Esophagus muscularis mucosa (tissue), 4 donors: ENCODE data around the gene HNRNPU. TPM values are rescaled to one million over a fixed set of nuclear protein-coding genes. Genes with fewer than 3 reads are reported as not detected.

Experiments
- DNase-seq: peaks from one replicate; pipeline ENCODE4 v3.0.0-alpha.2; 2017; ENCODE audit errors: extremely low spot score
- H3K27ac ChIP-seq, 4 donors: fragments of 200-600 bp; sonication (generic); replicated peaks in 1 of 4; 1 replicate in 3 of 4; 2 replicates in 1 of 4; pipeline ENCODE4 v1.5.1; 2016 to 2019; ENCODE audit warnings: mild to moderate bottlenecking in 1 of 4
- H3K27me3 ChIP-seq, 4 donors: fragments of 200-600 bp; sonication (generic); one replicate each; pipeline versions ENCODE4 v1.5.1 to v1.6.0; 2016 to 2019
- H3K36me3 ChIP-seq, 4 donors: fragments of 200-600 bp; sonication (generic); one replicate each; pipeline ENCODE4 v1.5.1; 2016 to 2019
- H3K4me1 ChIP-seq, 4 donors: fragments of 200-600 bp; sonication (generic); one replicate each; pipeline ENCODE4 v1.5.1; 2016 to 2019
- H3K4me3 ChIP-seq, 4 donors: fragments of 200-600 bp; sonication (generic); 1 replicate in 2 of 4; 2 replicates in 2 of 4; pipeline ENCODE4 v1.5.1; 2016 to 2019; ENCODE audit warnings: mild to moderate bottlenecking in 4 of 4, moderate library complexity in 1 of 4
- H3K9me3 ChIP-seq, 4 donors: fragments of 200-600 bp; sonication (generic); 1 replicate in 3 of 4; 2 replicates in 1 of 4; pipeline ENCODE4 v1.5.1; 2016 to 2019
- EP300 ChIP-seq: sonication (generic); formaldehyde crosslinking; IDR thresholded peaks from one replicate; pipeline ENCODE4 v1.6.1; 2017; ENCODE audit warnings: antibody characterized with exemption
- POLR2A ChIP-seq: fragments of 450-650 bp; IDR thresholded peaks from one replicate; pipeline ENCODE4 v1.6.1; 2017; ENCODE audit warnings: antibody characterized with exemption, moderate library complexity, mild to moderate bottlenecking, low read depth
- POLR2AphosphoS5 ChIP-seq, 2 donors: sonication (generic); formaldehyde crosslinking; IDR thresholded peaks; one replicate each; pipeline ENCODE4 v1.6.1; 2017; ENCODE audit warnings: antibody characterized with exemption in 2 of 2
- WGBS: methylation state at CpG from one replicate; pipeline ENCODE4 v1.1.5; 2018; 5-methylcytosine and 5-hydroxymethylcytosine counted together
- intact Hi-C: fragments of 100-400 bp; cut with DNase I; formaldehyde crosslinking; loops from one replicate; pipeline ENCODE4 v1.15.1; 2023
- total RNA-seq, 4 donors: library from RNA; depleted of rRNA; stranded (reverse); fragments of >200 nt; gene quantifications; one replicate each; pipeline versions ENCODE4 v1.1.0 to v1.2.1, GENCODE V29; 2016
- TF ChIP-seq, protein P1 (sequence below), 3 experiments: fragments of 200-600 bp in 2 of 3; fragments of 450-650 bp in 1 of 3; sonication (generic) in 2 of 3; IDR thresholded peaks; one replicate each; pipeline ENCODE4 v1.5.1; 2017 to 2019; ENCODE audit warnings: antibody characterized with exemption in 3 of 3, mild to moderate bottlenecking in 2 of 3, moderate library complexity in 1 of 3

HNRNPU gene
- total RNA-seq, 4 donors from 2014 or later = 255 to 306 (median 279) TPM

DNA sequence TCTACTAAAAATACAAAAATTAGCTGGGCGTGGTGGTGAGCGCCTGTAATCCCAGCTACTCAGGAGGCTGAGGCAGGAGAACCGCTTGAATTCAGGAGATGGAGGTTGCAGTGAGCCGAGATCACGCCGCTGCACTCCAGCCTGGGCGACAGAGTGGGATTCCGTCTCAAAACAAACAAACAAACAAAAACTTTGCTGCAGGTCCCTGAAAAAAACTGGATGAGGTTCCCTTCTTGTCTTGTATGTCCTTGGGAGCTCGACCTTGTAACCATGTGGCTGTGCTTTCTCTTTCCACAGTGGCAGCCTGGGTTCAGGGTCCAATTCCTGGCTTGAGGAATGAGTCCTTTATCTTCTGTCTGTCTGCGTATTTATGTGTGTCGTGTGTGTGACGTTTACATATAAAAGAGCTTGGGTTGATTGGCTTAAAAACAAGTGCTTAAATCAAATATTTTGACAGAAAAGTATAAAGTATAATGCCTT, 46.9 kb downstream of the HNRNPU start:
- 84% methylated on average over 12 of the region's 12 CpGs for WGBS
- H3K4me3 ChIP-seq = no peak overlapping the region
- no peaks in the 10 kb centered on the region for H3K4me1 ChIP-seq
- TF ChIP-seq POLR2A (no peak), POLR2AphosphoS5 (IDR thresholded peaks at IDR 0.05) (no peak), EP300 (no peak)
- TF ChIP-seq, protein P1, sequence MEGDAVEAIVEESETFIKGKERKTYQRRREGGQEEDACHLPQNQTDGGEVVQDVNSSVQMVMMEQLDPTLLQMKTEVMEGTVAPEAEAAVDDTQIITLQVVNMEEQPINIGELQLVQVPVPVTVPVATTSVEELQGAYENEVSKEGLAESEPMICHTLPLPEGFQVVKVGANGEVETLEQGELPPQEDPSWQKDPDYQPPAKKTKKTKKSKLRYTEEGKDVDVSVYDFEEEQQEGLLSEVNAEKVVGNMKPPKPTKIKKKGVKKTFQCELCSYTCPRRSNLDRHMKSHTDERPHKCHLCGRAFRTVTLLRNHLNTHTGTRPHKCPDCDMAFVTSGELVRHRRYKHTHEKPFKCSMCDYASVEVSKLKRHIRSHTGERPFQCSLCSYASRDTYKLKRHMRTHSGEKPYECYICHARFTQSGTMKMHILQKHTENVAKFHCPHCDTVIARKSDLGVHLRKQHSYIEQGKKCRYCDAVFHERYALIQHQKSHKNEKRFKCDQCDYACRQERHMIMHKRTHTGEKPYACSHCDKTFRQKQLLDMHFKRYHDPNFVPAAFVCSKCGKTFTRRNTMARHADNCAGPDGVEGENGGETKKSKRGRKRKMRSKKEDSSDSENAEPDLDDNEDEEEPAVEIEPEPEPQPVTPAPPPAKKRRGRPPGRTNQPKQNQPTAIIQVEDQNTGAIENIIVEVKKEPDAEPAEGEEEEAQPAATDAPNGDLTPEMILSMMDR (IDR thresholded peaks at IDR 0.05) = no peak
- no peaks in the 10 kb centered on the region for H3K36me3 ChIP-seq
- H3K27me3 ChIP-seq = peaks cover 0 to 18% (median 0%) of the 10 kb centered on the region in 4 donors
- DNase-seq = no peak
- no peak overlapping the region for H3K27ac ChIP-seq
- intact Hi-C loops = no loop called here
- H3K9me3 ChIP-seq = no peaks in the 10 kb centered on the region

DNA sequence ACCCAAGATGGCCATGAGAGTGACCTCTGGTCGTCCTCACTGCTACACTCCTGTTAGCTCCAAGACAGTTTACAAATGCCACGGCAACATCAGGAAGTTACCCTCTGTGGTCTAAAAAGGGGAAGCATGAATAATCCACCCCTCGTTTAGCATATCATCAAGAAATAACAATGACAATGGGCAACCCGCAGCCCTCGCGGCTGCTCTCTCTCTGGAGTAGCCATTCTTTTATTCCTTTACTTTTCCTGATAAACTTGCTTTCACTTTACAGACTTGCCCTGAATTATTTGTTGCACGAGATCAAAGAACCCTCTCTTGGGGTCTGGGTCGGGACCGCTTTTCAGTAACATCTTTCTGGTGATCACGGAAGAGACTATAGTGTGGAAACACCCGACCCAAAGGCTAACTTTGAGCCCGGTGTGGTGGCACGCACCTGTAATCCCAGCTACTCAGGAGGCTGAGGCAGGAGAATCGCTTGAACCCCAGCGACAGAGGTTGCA, 48.7 kb downstream of the HNRNPU start:
- no peaks in the 10 kb centered on the region for H3K36me3 ChIP-seq
- no peak for DNase-seq
- TF ChIP-seq POLR2AphosphoS5 (IDR thresholded peaks at IDR 0.05) (no peak), POLR2A (no peak), EP300 (no peak)
- TF ChIP-seq, protein P1 (IDR thresholded peaks at IDR 0.05) = no peak
- H3K4me3 ChIP-seq = peak overlapping the region in 1 of 4 donors; percentile 33
- H3K9me3 ChIP-seq = no peaks in the 10 kb centered on the region
- no peaks in the 10 kb centered on the region for H3K4me1 ChIP-seq
- intact Hi-C loops = no loop called here
- no peak overlapping the region for H3K27ac ChIP-seq
- H3K27me3 ChIP-seq = peaks cover 0 to 24% (median 0%) of the 10 kb centered on the region in 4 donors
- 51% methylated on average over 15 of the region's 15 CpGs for whole genome bisulfite sequencing

DNA sequence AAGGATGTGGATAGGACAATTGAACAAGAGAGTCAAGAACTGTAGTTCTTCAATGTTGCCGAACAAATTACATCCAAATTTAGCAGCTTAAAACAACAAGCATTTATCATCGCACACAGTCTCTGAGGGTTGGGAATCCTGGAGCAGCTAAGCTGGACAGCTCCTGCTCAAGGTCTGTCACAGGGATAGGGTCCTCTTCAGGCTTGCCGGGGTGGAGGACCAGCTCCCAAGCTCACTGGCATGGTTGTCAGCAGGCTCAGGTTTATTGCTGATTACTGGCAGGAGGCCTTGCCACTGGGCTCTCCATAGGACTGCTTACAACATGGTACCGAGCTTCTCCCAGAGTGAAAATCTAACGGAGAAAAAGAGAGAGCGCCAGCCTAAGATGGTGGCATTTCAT, 51.0 kb downstream of the HNRNPU start:
- DNase-seq = no peak
- Histone ChIP-seq H3K36me3 (no peaks in the 10 kb centered on the region), H3K9me3 (no peaks in the 10 kb centered on the region), H3K4me3 (no peak overlapping the region), H3K27me3 (peaks cover 0 to 24% (median 0%) of the 10 kb centered on the region in 4 donors), H3K27ac (no peak overlapping the region), H3K4me1 (no peaks in the 10 kb centered on the region)
- no peak for TF ChIP-seq EP300
- no peak for TF ChIP-seq POLR2AphosphoS5 (IDR thresholded peaks at IDR 0.05)
- TF ChIP-seq, protein P1 (IDR thresholded peaks at IDR 0.05) = no peak
- TF ChIP-seq POLR2A = no peak
- intact Hi-C loops = no loop called here
- WGBS = 83% methylated on average over 6 of the region's 6 CpGs

DNA sequence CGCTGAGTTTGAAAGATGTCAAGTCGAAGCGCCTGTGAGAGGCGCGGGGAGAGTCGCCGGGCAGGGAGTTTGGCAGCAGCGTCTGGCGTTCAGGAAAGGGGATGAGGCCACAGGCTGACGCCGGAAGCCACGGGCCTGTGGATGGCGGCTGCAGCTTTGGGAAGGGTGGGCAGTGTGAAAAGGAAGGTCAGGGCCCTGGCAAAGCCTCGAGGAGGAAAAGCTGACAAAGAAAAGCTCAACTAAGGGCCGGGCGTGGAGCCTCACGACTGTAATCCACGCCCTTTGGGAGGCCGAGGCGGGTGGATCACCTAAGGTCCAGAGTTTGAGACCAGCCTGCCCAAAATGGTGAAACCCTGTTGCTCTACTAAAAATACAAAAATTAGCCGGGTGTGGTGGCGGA, 54.1 kb downstream of the HNRNPU start:
- 88% methylated on average over 22 of the region's 22 CpGs for WGBS
- intact Hi-C loops = no loop called here
- TF ChIP-seq, protein P1 (IDR thresholded peaks at IDR 0.05) = no peak
- TF ChIP-seq EP300 (no peak), POLR2AphosphoS5 (IDR thresholded peaks at IDR 0.05) (no peak), POLR2A (no peak)

DNA sequence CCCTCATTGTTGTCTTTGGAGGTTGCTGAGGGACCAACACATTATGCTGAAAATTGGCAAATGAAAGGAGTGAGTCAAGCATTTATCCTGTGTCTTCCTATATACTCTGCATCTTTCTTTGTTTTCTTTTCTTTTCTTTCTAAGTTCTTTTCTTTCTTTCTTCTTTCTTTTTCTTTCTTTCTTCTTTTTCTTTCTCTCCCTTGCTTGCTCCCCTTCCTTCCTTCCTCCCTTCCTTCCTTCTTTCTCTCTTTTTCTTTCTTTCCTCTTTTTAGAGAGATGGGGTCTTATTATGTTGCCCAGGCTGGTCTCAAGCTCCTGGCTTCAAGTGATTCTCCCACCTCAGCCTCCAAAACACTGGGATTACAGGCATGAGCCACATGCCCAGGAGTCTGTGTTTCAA, 57.2 kb downstream of the HNRNPU start:
- peaks cover 0 to 6% (median 0%) of the 10 kb centered on the region in 4 donors for H3K27me3 ChIP-seq
- no peak for TF ChIP-seq EP300
- no peak for TF ChIP-seq POLR2A
- TF ChIP-seq, protein P1 (IDR thresholded peaks at IDR 0.05) = no peak
- TF ChIP-seq POLR2AphosphoS5 (IDR thresholded peaks at IDR 0.05) = no peak
- no peaks in the 10 kb centered on the region for H3K36me3 ChIP-seq
- no peaks in the 10 kb centered on the region for H3K4me1 ChIP-seq
- intact Hi-C loops = no loop called here
- no peaks in the 10 kb centered on the region for H3K9me3 ChIP-seq
- no peak overlapping the region for H3K4me3 ChIP-seq
- DNase-seq = no peak
- H3K27ac ChIP-seq = no peak overlapping the region

More for the DNA sequence above, 54.1 kb downstream of the HNRNPU start:
- Histone ChIP-seq H3K27me3 (peaks cover 0 to 24% (median 0%) of the 10 kb centered on the region in 4 donors), H3K4me3 (no peak overlapping the region), H3K4me1 (no peaks in the 10 kb centered on the region), H3K9me3 (no peaks in the 10 kb centered on the region), H3K27ac (no peak overlapping the region), H3K36me3 (no peaks in the 10 kb centered on the region)
- no peak for DNase-seq
